GM19023 (cell line): ENCODE results near the gene SLC16A12.
A peak's percentile ranks its signal among the peaks of the same experiment; 100 is the strongest.
"Not testable (repeated sequence)": the region's sequence is repeated elsewhere in the genome, so short reads cannot be mapped to it uniquely, and the experiment has no call there.

Experiments
- ATAC-seq: cut with Tn5 transposase; IDR thresholded peaks from one replicate; pipeline ENCODE4 v1.9.1; 2021; ENCODE audit warnings: mild to moderate bottlenecking, moderate library complexity; ENCODE audit not compliant: unreplicated experiment

SLC16A12 gene

GRCh38 chr10:89426230-89426868, 109.0 kb downstream of the SLC16A12 start:
- ATAC-seq: no peak

GRCh38 chr10:89425000-89425399, 110.4 kb downstream of the SLC16A12 start:
- no peak for ATAC-seq

- ATAC-seq: no peak
Measured at GRCh38 chr10:89421018-89421476, 114.3 kb downstream of the SLC16A12 start.

- no peak for ATAC-seq
Measured at GRCh38 chr10:89419548-89419947, 115.8 kb downstream of the SLC16A12 start.

- ATAC-seq: no peak
Measured at GRCh38 chr10:89416465-89416864, 118.9 kb downstream of the SLC16A12 start.

- ATAC-seq: peak; percentile 37
Measured at GRCh38 chr10:89414879-89415821, 120.2 kb downstream of the SLC16A12 start.

- ATAC-seq: peak; percentile 65
Measured at GRCh38 chr10:89414146-89414878, 121.1 kb downstream of the SLC16A12 start, which contains the start of gene IFIT5. Gene IFIT5 (plus strand): TSS chr10:89414568. CDS start chr10:89414799, 231 bp downstream.

- ATAC-seq: no peak
Measured at GRCh38 chr10:89413398-89413912, 121.9 kb downstream of the SLC16A12 start.

- ATAC-seq: not testable (repeated sequence)
Measured at GRCh38 chr10:89412276-89412675, 123.1 kb downstream of the SLC16A12 start.

GRCh38 chr10:89411135-89411534, 124.3 kb downstream of the SLC16A12 start:
- ATAC-seq: not testable (repeated sequence)

GRCh38 chr10:89410551-89410950, 124.8 kb downstream of the SLC16A12 start:
- not testable (repeated sequence) for ATAC-seq

- not testable (repeated sequence) for ATAC-seq
Measured at GRCh38 chr10:89409282-89409681, 126.1 kb downstream of the SLC16A12 start.

- not testable (repeated sequence) for ATAC-seq
Measured at GRCh38 chr10:89407792-89408191, 127.6 kb downstream of the SLC16A12 start.

GRCh38 chr10:89406178-89406577, 129.2 kb downstream of the SLC16A12 start:
- not testable (repeated sequence) for ATAC-seq

- no peak for ATAC-seq
Measured at GRCh38 chr10:89404104-89405047, 131.0 kb downstream of the SLC16A12 start.

GRCh38 chr10:89403043-89403442, 132.4 kb downstream of the SLC16A12 start:
- ATAC-seq: no peak

GRCh38 chr10:89399956-89400355, 135.4 kb downstream of the SLC16A12 start:
- ATAC-seq: no peak

- ATAC-seq: no peak
Measured at GRCh38 chr10:89398003-89398749, 137.2 kb downstream of the SLC16A12 start.

- no peak for ATAC-seq
Measured at GRCh38 chr10:89395141-89395540, 140.3 kb downstream of the SLC16A12 start.
